ENCODE results near the gene BCAS1. TPM values are rescaled to one million over a fixed set of nuclear protein-coding genes. Genes with fewer than 3 reads are reported as not detected.
A peak's percentile ranks its signal among the peaks of the same experiment; 100 is the strongest.

The BCAS1 gene
- total RNA-seq, 4 donors from 2014 or later: not detected

- TF ChIP-seq CTCF (IDR thresholded peaks at IDR 0.05; ENCODE audit: low read depth): no peak
Observed at GRCh38 chr20:54004445-54004844, 65.9 kb downstream of the BCAS1 start.

- peak; percentile 2 for TF ChIP-seq CTCF (IDR thresholded peaks at IDR 0.05; ENCODE audit: low read depth)
Observed at GRCh38 chr20:54002741-54003140, 67.7 kb downstream of the BCAS1 start.

GRCh38 chr20:54002056-54002575, 68.3 kb downstream of the BCAS1 start:
- TF ChIP-seq CTCF (IDR thresholded peaks at IDR 0.05; ENCODE audit: low read depth): no peak

- no peak for TF ChIP-seq CTCF (IDR thresholded peaks at IDR 0.05; ENCODE audit: low read depth)
Observed at GRCh38 chr20:54000914-54001313, 69.5 kb downstream of the BCAS1 start.

GRCh38 chr20:54000262-54000661, 70.1 kb downstream of the BCAS1 start:
- no peak for TF ChIP-seq CTCF (IDR thresholded peaks at IDR 0.05; ENCODE audit: low read depth)

GRCh38 chr20:53999077-53999476, 71.3 kb downstream of the BCAS1 start:
- TF ChIP-seq CTCF (IDR thresholded peaks at IDR 0.05; ENCODE audit: low read depth): no peak

GRCh38 chr20:53996584-53997486, 73.6 kb downstream of the BCAS1 start:
- TF ChIP-seq CTCF (IDR thresholded peaks at IDR 0.05; ENCODE audit: low read depth): no peak

Measured in subcutaneous adipose tissue (tissue), 4 donors.